GM13976 (cell line): Measurements from ENCODE around the gene IGSF21.

Source experiments
- DNase-seq: peaks from one replicate; pipeline ENCODE4 v3.0.0; 2012; ENCODE audit warnings: low spot score
- in situ Hi-C: fragments of 300-500 bp; cut with MboI; formaldehyde crosslinking; loops from one replicate; pipeline ENCODE4 v1.12.0; 2022; ENCODE audit warnings: low sequenced_read_pairs, mixed read lengths, inconsistent platforms; ENCODE audit not compliant: unreplicated experiment
- TF ChIP-seq, protein P1 (sequence below): IDR thresholded peaks from 2 replicates; pipeline ENCODE4 v1.5.1; 2012; ENCODE audit warnings: borderline replicate concordance, mild to moderate bottlenecking; ENCODE audit not compliant: insufficient read depth; ENCODE audit errors: extremely low read depth, missing control alignments, control extremely low read depth

Gene IGSF21

DNA sequence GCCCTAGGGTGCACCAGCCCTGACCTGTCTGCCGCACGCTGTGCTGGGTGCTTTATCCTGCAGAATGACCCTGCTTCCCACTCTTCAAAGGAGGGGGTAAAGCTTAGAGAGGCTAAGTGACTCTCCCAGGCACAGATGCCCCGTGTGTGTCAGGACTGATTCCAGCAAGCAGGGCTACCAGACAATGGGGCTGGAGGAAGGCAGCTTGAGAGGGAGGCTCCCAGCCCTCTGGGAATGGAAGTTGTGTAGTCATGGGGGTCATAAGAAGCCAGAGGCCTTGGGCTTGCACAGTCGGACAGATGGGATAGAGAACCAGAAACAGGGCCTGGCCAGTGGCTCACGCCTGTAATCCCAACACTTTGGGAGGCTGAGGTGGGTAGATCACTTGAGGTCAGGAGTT, 279.0 kb downstream of the IGSF21 start:
- in situ Hi-C loops, result no loop called here
- TF ChIP-seq, protein P1, sequence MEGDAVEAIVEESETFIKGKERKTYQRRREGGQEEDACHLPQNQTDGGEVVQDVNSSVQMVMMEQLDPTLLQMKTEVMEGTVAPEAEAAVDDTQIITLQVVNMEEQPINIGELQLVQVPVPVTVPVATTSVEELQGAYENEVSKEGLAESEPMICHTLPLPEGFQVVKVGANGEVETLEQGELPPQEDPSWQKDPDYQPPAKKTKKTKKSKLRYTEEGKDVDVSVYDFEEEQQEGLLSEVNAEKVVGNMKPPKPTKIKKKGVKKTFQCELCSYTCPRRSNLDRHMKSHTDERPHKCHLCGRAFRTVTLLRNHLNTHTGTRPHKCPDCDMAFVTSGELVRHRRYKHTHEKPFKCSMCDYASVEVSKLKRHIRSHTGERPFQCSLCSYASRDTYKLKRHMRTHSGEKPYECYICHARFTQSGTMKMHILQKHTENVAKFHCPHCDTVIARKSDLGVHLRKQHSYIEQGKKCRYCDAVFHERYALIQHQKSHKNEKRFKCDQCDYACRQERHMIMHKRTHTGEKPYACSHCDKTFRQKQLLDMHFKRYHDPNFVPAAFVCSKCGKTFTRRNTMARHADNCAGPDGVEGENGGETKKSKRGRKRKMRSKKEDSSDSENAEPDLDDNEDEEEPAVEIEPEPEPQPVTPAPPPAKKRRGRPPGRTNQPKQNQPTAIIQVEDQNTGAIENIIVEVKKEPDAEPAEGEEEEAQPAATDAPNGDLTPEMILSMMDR, result no peak
- no peak for DNase-seq

DNA sequence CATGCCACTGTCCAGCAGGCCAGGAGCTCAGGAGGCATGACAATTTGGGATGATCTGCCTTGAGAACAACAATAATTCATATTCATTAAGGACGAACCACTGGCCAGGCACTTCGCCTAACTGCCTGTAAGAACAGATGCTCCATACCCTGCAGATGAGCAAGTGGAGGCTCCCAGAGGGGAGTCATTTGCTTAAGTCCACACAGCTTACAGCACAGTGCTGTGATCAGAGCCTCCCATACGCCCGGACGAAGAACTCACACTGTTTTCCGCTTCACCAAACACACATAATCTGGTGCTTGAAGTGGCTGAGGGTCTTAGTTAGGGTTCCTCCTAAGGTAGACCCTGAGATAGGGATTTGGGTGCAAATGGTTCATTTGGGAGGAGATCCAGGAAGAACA, 279.7 kb downstream of the IGSF21 start:
- no peak for DNase-seq
- in situ Hi-C loops, result no loop called here
- TF ChIP-seq, protein P1, result no peak

DNA sequence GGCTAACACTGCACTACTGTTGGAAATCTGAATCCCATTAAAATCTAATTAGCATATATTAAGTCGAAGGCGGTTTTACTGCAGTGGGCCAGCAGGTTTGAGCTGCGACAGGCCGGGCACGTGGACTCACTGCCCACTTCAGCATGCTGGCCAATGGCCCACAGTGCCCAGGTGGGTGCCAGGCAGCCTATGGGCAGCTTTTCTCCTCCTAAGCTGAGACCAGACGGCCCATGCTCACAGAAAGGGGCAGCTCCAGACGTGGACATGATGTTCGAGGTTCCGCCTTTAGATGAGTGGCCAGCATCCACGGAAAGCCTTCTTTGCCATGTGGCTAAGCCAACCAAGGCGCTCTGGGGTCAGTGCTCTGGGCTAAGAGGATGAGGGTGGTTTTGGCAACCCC, 283.4 kb downstream of the IGSF21 start:
- TF ChIP-seq, protein P1, result no peak
- in situ Hi-C loops, result no loop called here
- no peak for DNase-seq

DNA sequence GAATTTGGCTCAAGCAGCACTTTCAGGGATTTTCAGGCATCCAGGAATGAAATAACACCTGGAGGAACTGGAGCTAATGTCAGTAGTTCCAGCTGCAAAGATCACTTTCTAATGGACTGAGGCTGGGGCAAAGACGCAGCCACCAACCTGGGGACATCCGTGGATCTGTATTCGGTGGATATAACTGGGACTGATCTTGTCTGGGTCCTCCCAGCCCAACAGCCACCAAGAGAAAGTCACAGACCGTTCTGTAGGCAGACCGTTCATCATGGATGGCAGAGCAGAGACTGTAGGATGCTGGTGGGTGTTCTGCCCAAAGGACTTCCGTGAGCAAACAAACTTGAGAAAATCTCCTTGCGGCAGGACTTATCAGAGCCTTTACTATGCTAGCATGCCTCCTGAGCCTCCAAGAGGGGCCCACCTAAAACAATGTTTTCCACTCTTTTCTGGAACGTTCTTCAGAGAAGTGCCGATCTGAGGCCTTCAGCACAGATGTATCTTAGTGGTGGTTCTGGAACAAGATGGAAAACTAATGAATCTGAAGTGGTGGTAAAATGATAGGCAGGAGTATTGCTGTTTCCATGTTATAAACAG, 287.1 kb downstream of the IGSF21 start:
- in situ Hi-C loops, result no loop called here
- TF ChIP-seq, protein P1, result no peak
- DNase-seq, result no peak

DNA sequence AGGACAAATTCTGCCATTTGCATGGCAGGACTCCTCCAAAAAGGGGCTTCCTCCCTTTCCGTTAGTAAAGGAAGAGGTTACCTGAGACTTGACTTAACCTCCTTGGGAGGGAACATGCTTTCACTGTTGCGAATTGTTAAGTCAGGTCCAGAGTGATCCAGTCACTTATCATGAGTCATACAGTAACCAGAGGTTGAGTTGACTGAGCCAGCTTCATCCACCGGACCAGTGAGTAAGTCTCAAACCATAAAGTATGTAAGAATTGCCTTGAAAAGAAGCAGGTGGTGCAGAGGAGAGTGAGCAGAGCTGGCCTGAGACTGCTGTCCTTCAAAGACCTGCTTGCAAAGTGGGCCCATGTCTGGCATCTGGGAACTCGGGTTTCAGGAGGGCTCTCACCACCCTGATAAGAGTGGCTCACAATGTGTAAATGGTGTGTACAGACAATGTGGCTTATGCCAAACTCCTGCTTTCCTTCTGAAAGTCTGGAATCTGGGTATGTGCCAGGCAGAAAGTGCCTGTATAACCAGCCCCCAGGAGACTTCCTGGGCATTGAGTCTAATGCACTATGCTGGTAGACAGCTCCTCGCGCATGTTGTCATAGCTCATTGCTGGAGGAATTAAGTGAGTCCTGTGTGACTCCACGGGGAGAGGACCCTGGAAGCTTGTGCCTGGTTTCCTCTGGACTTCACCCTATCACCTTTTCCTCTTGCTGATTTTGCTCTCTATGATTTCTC, 288.8 kb downstream of the IGSF21 start:
- no peak for DNase-seq
- in situ Hi-C loops, result no loop called here

DNA sequence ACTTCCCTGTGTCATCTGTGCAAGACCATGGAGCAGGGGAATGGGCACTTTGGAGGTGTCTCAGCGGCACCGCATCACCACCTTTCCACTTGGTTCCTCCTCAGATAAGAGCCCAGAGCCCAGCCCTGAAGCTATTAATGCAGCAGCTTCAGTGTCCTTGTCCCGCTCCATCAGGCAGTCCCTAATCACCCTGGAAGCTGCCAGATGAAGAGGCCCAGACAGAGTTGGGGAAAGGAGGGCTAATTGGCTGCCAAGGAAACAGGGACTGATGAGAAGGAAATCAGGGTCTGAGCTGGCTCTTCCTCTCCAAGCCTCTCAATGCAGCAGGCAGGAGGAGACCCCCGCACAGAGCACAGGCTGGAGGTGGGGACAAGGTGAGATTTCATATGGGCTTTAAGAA, 290.0 kb downstream of the IGSF21 start:
- DNase-seq, result no peak
- TF ChIP-seq, protein P1, result no peak
- in situ Hi-C loops, result no loop called here

More for the DNA sequence above, 288.8 kb downstream of the IGSF21 start:
- TF ChIP-seq, protein P1, result no peak
